IMR-90 (cell line): ENCODE results near the gene LPCAT2. TPM values are rescaled to one million over a fixed set of nuclear protein-coding genes. Genes with fewer than 3 reads are reported as not detected.

ENCODE experiments used
- ATAC-seq: fragments of 200-7000 bp; cut with Tn5 transposase; 2 replicates; pipeline ENCODE4 v1.9.1; 2020; ENCODE audit warnings: low read depth, mild to moderate bottlenecking, moderate library complexity
- BruUV-seq: library from RNA; stranded (reverse); fragments of 400-500 nt; replicated peaks from 2 replicates; lab custom pipeline; 2021; lab: Mats Ljungman, UMichigan
- CTCF ChIA-PET: fragments of 300-600 bp; formaldehyde crosslinking; extraction: SDS; loops from one replicate; lab custom pipeline; 2021; ENCODE audit warnings: antibody characterized with exemption; lab: Yijun Ruan, JAX
- POLR2A ChIA-PET: fragments of 300-600 bp; sonication (Branson Sonifier 250); formaldehyde crosslinking; loops from one replicate; lab custom pipeline; 2022; ENCODE audit warnings: antibody characterized with exemption; ENCODE audit not compliant: unreplicated experiment; lab: Charles Lee
- DNase-seq: peaks from one replicate; pipeline ENCODE4 v3.0.0; 2013
- H2AFZ ChIP-seq: replicated peaks from 2 replicates; pipeline ENCODE3; 2013; ENCODE audit warnings: low read length, mild to moderate bottlenecking; ENCODE audit not compliant: poor library complexity
- H2AK5ac ChIP-seq: 2 replicates; pipeline ENCODE4 v1.6.1; 2013; ENCODE audit warnings: low read depth, low read length, inconsistent platforms
- H2AK9ac ChIP-seq: replicated peaks from 2 replicates; pipeline ENCODE3; 2013; ENCODE audit warnings: mild to moderate bottlenecking, low read depth, low read length, moderate library complexity; ENCODE audit not compliant: poor library complexity
- H2BK120ac ChIP-seq: 2 replicates; pipeline ENCODE4 v1.6.1; 2013; ENCODE audit warnings: low read depth, low read length, inconsistent platforms
- H2BK15ac ChIP-seq: 3 replicates; pipeline ENCODE4 v1.6.1; 2013; ENCODE audit warnings: low read depth, low read length, inconsistent platforms
- H2BK20ac ChIP-seq: 2 replicates; pipeline ENCODE4 v1.6.1; 2013; ENCODE audit warnings: low read depth, mild to moderate bottlenecking, inconsistent platforms, low read length, moderate library complexity
- H2BK5ac ChIP-seq: 2 replicates; pipeline ENCODE4 v1.6.1; 2013; ENCODE audit warnings: mild to moderate bottlenecking, low read depth, low read length, inconsistent platforms; ENCODE audit not compliant: poor library complexity, severe bottlenecking
- H3K14ac ChIP-seq: replicated peaks from 2 replicates; pipeline ENCODE4 v1.6.1; 2013; ENCODE audit warnings: low read depth, low read length, inconsistent platforms
- H3K18ac ChIP-seq: 2 replicates; pipeline ENCODE4 v1.6.1; 2013; ENCODE audit warnings: low read depth, low read length, control low read depth
- H3K23ac ChIP-seq: 2 replicates; pipeline ENCODE4 v1.6.1; 2013; ENCODE audit warnings: low read depth, low read length, inconsistent platforms
- H3K27ac ChIP-seq: 2 replicates; pipeline ENCODE4 v1.5.1; 2013; ENCODE audit warnings: mild to moderate bottlenecking, control low read depth, low read length; ENCODE audit not compliant: insufficient read depth
- H3K27me3 ChIP-seq: 2 replicates; pipeline ENCODE4 v1.6.1; 2013; ENCODE audit warnings: low read length; ENCODE audit not compliant: control insufficient read depth, insufficient read depth
- H3K36me3 ChIP-seq: 2 replicates; pipeline ENCODE4 v1.6.1; 2013; ENCODE audit warnings: low read length, mixed read lengths; ENCODE audit not compliant: control insufficient read depth, insufficient read depth
- H3K4ac ChIP-seq: 2 replicates; pipeline ENCODE4 v1.6.1; 2013; ENCODE audit warnings: low read depth, low read length, inconsistent platforms
- H3K4me1 ChIP-seq: 2 replicates; pipeline ENCODE4 v1.6.1; 2013; ENCODE audit warnings: low read length, mixed read lengths; ENCODE audit not compliant: control insufficient read depth, insufficient read depth
- H3K4me2 ChIP-seq: 2 replicates; pipeline ENCODE4 v1.6.1; 2013; ENCODE audit warnings: low read depth, mild to moderate bottlenecking, control low read depth, low read length, moderate library complexity
- H3K4me3 ChIP-seq: 2 replicates; pipeline ENCODE4 v1.5.1; 2013; ENCODE audit warnings: low read depth, mild to moderate bottlenecking, control low read depth, low read length, moderate library complexity; ENCODE audit not compliant: insufficient read depth
- H3K56ac ChIP-seq: 2 replicates; pipeline ENCODE4 v1.6.1; 2013; ENCODE audit warnings: low read length, inconsistent platforms; ENCODE audit not compliant: insufficient read depth; ENCODE audit errors: extremely low read depth
- H3K79me1 ChIP-seq, 2 experiments: 2 replicates each; pipeline ENCODE4 v1.6.1; 2013; ENCODE audit warnings: low read length in 2 of 2, inconsistent platforms in 1 of 2, low read depth in 1 of 2
- H3K9ac ChIP-seq: 2 replicates; pipeline ENCODE4 v1.6.1; 2013; ENCODE audit warnings: low read depth, low read length, control low read depth
- H3K9me1 ChIP-seq: 2 replicates; pipeline ENCODE4 v1.6.1; 2013; ENCODE audit warnings: low read length, inconsistent platforms; ENCODE audit not compliant: insufficient read depth
- H3K9me3 ChIP-seq: 2 replicates; pipeline ENCODE4 v1.6.1; 2013; ENCODE audit warnings: low read length; ENCODE audit not compliant: control insufficient read depth, insufficient read depth
- H4K20me1 ChIP-seq: 2 replicates; pipeline ENCODE4 v1.6.1; 2013; ENCODE audit warnings: low read length, inconsistent platforms; ENCODE audit not compliant: insufficient read depth
- H4K5ac ChIP-seq: 2 replicates; pipeline ENCODE4 v1.6.1; 2013; ENCODE audit warnings: mild to moderate bottlenecking, low read depth, low read length, control low read depth
- H4K8ac ChIP-seq, 2 experiments: 2 replicates each; pipeline ENCODE4 v1.6.1; 2013; ENCODE audit warnings: low read depth in 2 of 2, low read length in 2 of 2, control low read depth in 1 of 2, inconsistent platforms in 1 of 2
- H4K91ac ChIP-seq: 2 replicates; pipeline ENCODE4 v1.6.1; 2013; ENCODE audit warnings: low read depth, low read length, inconsistent platforms; ENCODE audit not compliant: insufficient read depth
- BHLHE40 ChIP-seq: fragments of 150-350 bp; IDR thresholded peaks from 2 replicates; pipeline ENCODE4 v1.6.1; 2016; ENCODE audit warnings: mild to moderate bottlenecking, low read depth, low read length
- CHD1 ChIP-seq: IDR thresholded peaks from 2 replicates; pipeline ENCODE4 v1.6.1; 2012; ENCODE audit warnings: low read depth, low read length, improper control_type of control experiment
- ELK1 ChIP-seq: fragments of 150-350 bp; IDR thresholded peaks from 2 replicates; pipeline ENCODE4 v1.6.1; 2016; ENCODE audit warnings: low read depth, mild to moderate bottlenecking, low read length, moderate library complexity, borderline replicate concordance
- FOS ChIP-seq: fragments of 150-350 bp; IDR thresholded peaks from 2 replicates; pipeline ENCODE4 v1.6.1; 2016; ENCODE audit warnings: low read depth, low read length
- MAFK ChIP-seq: IDR thresholded peaks from 2 replicates; pipeline ENCODE4 v1.6.1; 2012; ENCODE audit warnings: low read depth, low read length, improper control_type of control experiment
- MAZ ChIP-seq: IDR thresholded peaks from 2 replicates; pipeline ENCODE4 v1.6.1; 2012; ENCODE audit warnings: low read depth, mild to moderate bottlenecking, low read length, improper control_type of control experiment, moderate library complexity, borderline replicate concordance
- MXI1 ChIP-seq: IDR thresholded peaks from 2 replicates; pipeline ENCODE4 v1.6.1; 2012; ENCODE audit warnings: low read depth, mild to moderate bottlenecking, low read length, moderate library complexity, borderline replicate concordance
- NFE2L2 ChIP-seq: fragments of 150-350 bp; IDR thresholded peaks from 2 replicates; pipeline ENCODE4 v1.6.1; 2016; ENCODE audit warnings: low read depth, mild to moderate bottlenecking, low read length
- POLR2A ChIP-seq: IDR thresholded peaks from 2 replicates; pipeline ENCODE4 v1.6.1; 2012; ENCODE audit warnings: mild to moderate bottlenecking, low read depth, low read length
- RCOR1 ChIP-seq: IDR thresholded peaks from 2 replicates; pipeline ENCODE4 v1.6.1; 2012; ENCODE audit warnings: mild to moderate bottlenecking, low read length, improper control_type of control experiment; ENCODE audit not compliant: insufficient replicate concordance
- RFX5 ChIP-seq: IDR thresholded peaks from 2 replicates; pipeline ENCODE4 v1.8.0; 2012; ENCODE audit warnings: low read depth, mild to moderate bottlenecking, low read length, moderate library complexity
- WGBS, 2 experiments: methylation state at CpG; one replicate each; pipeline versions ENCODE4 v1.1.5 to v1.1.7; 2013; ENCODE audit warnings: missing lambda C conversion rate in 2 of 2; ENCODE audit not compliant: insufficient read length in 1 of 2; ENCODE audit errors: extremely low coverage in 2 of 2; 5-methylcytosine and 5-hydroxymethylcytosine counted together
- dilution Hi-C: fragments of 300-500 bp; cut with HindIII; formaldehyde crosslinking; loops from one replicate; pipeline ENCODE4 v1.14.3; 2018; ENCODE audit warnings: low sequenced_read_pairs; ENCODE audit not compliant: unreplicated experiment
- in situ Hi-C: fragments of 300-500 bp; cut with MboI; formaldehyde crosslinking; loops from 3 replicates; pipeline ENCODE4 v1.14.3; 2019; ENCODE audit warnings: low sequenced_read_pairs, inconsistent platforms, mixed read lengths
- intact Hi-C: fragments of 100-400 bp; cut with micrococcal nuclease; formaldehyde crosslinking; loops from 2 replicates; pipeline ENCODE4 v1.10.0; 2022
- polyA plus RNA-seq, 3 experiments: library from polyadenylated mRNA; depleted of rRNA; stranded (reverse); fragments of >200 nt; gene quantifications; 2 replicates each; pipeline ENCODE4 v1.2.3, GENCODE V29; 2012; ENCODE audit warnings: low replicate concordance in 1 of 3
- total RNA-seq: library from RNA; depleted of rRNA; stranded (reverse); fragments of >200 nt; gene quantifications from 2 replicates; pipeline ENCODE4 v1.2.3, GENCODE V29; 2012

The LPCAT2 gene
- total and polyA plus RNA-seq, 2 of the 4 experiments (the other 2 are of a cell fraction), result 8.6 to 8.7 TPM

GRCh38 chr16:55498101-55498500 is 10.8 kb upstream of the LPCAT2 start:
- DNase-seq, result no peak
- Histone ChIP-seq H2AFZ (no peak overlapping the region), H3K9me1 (peaks cover 15% of the 10 kb centered on the region), H4K20me1 (peaks cover 5% of the 10 kb centered on the region), H3K9me3 (no peaks in the 10 kb centered on the region), H2BK15ac (no peak overlapping the region), H2BK120ac (0 out of 2 replicates have a peak overlapping the region, but pooled peaks have one; percentile 17), H2AK5ac (peak overlapping the region; percentile 52; the same call in 1 of the 2 replicates), H2BK5ac (no peak overlapping the region), H3K4ac (peak overlapping the region; percentile 32), H3K4me1 (peaks cover 34% of the 10 kb centered on the region), H3K56ac (no peak overlapping the region), H3K9ac (no peak overlapping the region), H3K4me2 (no peak overlapping the region), H3K36me3 (peaks cover 54% of the 10 kb centered on the region), H3K79me1 (peaks cover 0 to 13% of the 10 kb centered on the region in 2 experiments; a peak in 2 of 4 replicates), H2AK9ac (no peak overlapping the region), H4K91ac (peak overlapping the region; percentile 7; the same call in 1 of the 2 replicates), H4K8ac (no peak overlapping the region), H4K5ac (no peak overlapping the region), H3K27ac (no peak overlapping the region), H3K4me3 (no peak overlapping the region), H3K27me3 (no peaks in the 10 kb centered on the region), H2BK20ac (no peak overlapping the region), H3K23ac (no peak overlapping the region), H3K14ac (no peak overlapping the region), H3K18ac (no peak overlapping the region)
- BruUV-seq, result no TSS peak
- ATAC-seq, result no peak
- in situ Hi-C loops (loop anchor here (25.0 kb wide), 1 partner anchor 864 kb away; no protein-coding TSS in a partner anchor), intact Hi-C loops (no loop called here), dilution Hi-C loops (no loop called here)
- 80% methylated on average over 1 of the region's 6 CpGs; no CpG with 5 or more reads in 1 of the 2 experiments for WGBS, 2 experiments
- ChIA-PET CTCF (no interaction called here), POLR2A (no interaction called here)
- TF ChIP-seq POLR2A, result no peak
- no peak for TF ChIP-seq ELK1
- TF ChIP-seq BHLHE40, result no peak
- TF ChIP-seq MAFK, result no peak
- no peak for TF ChIP-seq MXI1
- TF ChIP-seq RFX5, result no peak
- TF ChIP-seq RCOR1, result no peak
- no peak for TF ChIP-seq FOS
- no peak for TF ChIP-seq NFE2L2
- no peak for TF ChIP-seq MAZ
- TF ChIP-seq CHD1, result no peak
